HG03521 (cell line): ENCODE measurements around the gene TNFRSF4.

ENCODE experiments used
- ATAC-seq: cut with Tn5 transposase; IDR thresholded peaks from one replicate; pipeline ENCODE4 v1.9.1; 2021; ENCODE audit warnings: mild to moderate bottlenecking, moderate library complexity; ENCODE audit not compliant: unreplicated experiment

The TNFRSF4 gene

GRCh38 chr1:1245817-1246576, 32.0 kb upstream of the TNFRSF4 start:
- ATAC-seq = no peak

GRCh38 chr1:1245178-1245816, 31.3 kb upstream of the TNFRSF4 start:
- no peak for ATAC-seq

GRCh38 chr1:1244192-1244811, 30.3 kb upstream of the TNFRSF4 start:
- ATAC-seq = no peak

- ATAC-seq = no peak
These were observed 29.8 kb upstream of the TNFRSF4 start for GRCh38 chr1:1243807-1244191.

- ATAC-seq = no peak
These were observed 29.3 kb upstream of the TNFRSF4 start for GRCh38 chr1:1243266-1243660.

- no peak for ATAC-seq
These were observed 28.7 kb upstream of the TNFRSF4 start for GRCh38 chr1:1242461-1243265.

- ATAC-seq = no peak
These were observed 27.8 kb upstream of the TNFRSF4 start for GRCh38 chr1:1241588-1242219.

GRCh38 chr1:1240822-1241587, 27.1 kb upstream of the TNFRSF4 start:
- no peak for ATAC-seq

GRCh38 chr1:1240348-1240732, 26.4 kb upstream of the TNFRSF4 start:
- no peak for ATAC-seq

- ATAC-seq = no peak
These were observed 25.8 kb upstream of the TNFRSF4 start for GRCh38 chr1:1239614-1240347.

- no peak for ATAC-seq
These were observed 25.3 kb upstream of the TNFRSF4 start for GRCh38 chr1:1239227-1239613.

GRCh38 chr1:1238702-1239178, 24.8 kb upstream of the TNFRSF4 start:
- ATAC-seq = no peak

- ATAC-seq = no peak
These were observed 24.1 kb upstream of the TNFRSF4 start for GRCh38 chr1:1237874-1238701.

- ATAC-seq = no peak
These were observed 23.3 kb upstream of the TNFRSF4 start for GRCh38 chr1:1236945-1237873.

GRCh38 chr1:1236176-1236763, 22.3 kb upstream of the TNFRSF4 start:
- ATAC-seq = no peak

- no peak for ATAC-seq
These were observed 21.2 kb upstream of the TNFRSF4 start for GRCh38 chr1:1235016-1235744.
